Fibroblast of the aortic adventitia (primary cell): Measurements from ENCODE around the gene KCNMB1. TPM values are rescaled to one million over a fixed set of nuclear protein-coding genes. Genes with fewer than 3 reads are reported as not detected.

Source experiments
- DNase-seq: peaks from one replicate; pipeline ENCODE4 v3.0.0-alpha.2; 2010; ENCODE audit warnings: low read depth
- H3K4me3 ChIP-seq: 2 replicates; pipeline ENCODE4 v1.5.1; 2011; ENCODE audit warnings: low read depth, mild to moderate bottlenecking, control low read depth, low read length, moderate library complexity
- CTCF ChIP-seq: IDR thresholded peaks from 2 replicates; pipeline ENCODE4 v1.5.1; 2011; ENCODE audit warnings: mild to moderate bottlenecking, low read length, control low read depth, inconsistent platforms; ENCODE audit not compliant: insufficient read depth
- total RNA-seq: library from RNA; depleted of rRNA; stranded (reverse); fragments of >200 nt; gene quantifications from 2 replicates; pipeline ENCODE4 v1.2.3, GENCODE V29; 2012; ENCODE audit warnings: low replicate concordance

Gene KCNMB1
- total RNA-seq, 1 donor = not detected

- H3K4me3 ChIP-seq = no peak overlapping the region
- DNase-seq = no peak
- no peak for TF ChIP-seq CTCF
Observed at GRCh38 chr5:170418736-170419135, 29.6 kb upstream of the KCNMB1 start.

DNA sequence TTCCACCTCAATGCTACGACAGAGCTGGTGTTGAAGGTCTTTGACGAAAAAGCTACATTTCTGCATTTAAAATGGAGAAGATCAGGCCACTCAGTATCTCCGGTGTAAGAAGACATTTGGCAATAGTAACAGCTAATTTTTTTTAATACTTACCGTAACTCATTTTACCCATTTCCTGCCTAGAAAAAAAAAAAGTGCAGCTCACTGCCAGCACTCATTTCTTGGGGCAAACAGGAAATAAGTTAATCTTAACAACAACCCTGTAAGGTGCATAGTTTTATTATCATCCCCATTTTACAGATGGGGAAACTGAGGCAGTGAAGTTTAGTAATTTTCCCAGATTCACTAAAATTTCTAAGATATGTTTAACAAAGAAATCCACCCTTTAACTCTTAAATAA, 27.4 kb upstream of the KCNMB1 start:
- DNase-seq = no peak
- no peak for TF ChIP-seq CTCF
- no peak overlapping the region for H3K4me3 ChIP-seq

GRCh38 chr5:170414786-170415185, 25.6 kb upstream of the KCNMB1 start:
- H3K4me3 ChIP-seq = no peak overlapping the region
- TF ChIP-seq CTCF = no peak
- no peak for DNase-seq

DNA sequence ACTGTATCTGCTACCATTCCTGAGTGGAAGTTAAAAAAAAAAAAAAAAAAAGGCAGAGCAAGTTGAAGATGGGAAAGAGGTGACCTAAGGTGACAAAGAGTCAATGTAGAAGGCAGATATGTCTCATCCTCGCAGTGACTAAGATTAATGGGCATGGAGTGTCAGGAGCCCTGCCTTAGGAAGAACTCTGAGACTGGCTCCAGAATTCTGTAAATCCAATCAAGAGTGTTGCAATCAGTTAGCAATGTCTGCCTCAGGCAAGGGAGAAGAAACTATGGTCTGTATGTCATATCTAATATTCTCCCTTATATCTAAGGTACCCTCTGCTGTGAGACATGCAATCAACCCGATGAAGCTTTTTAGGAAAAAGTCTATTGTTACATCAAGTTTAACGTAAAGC, 24.7 kb upstream of the KCNMB1 start:
- H3K4me3 ChIP-seq = no peak overlapping the region
- TF ChIP-seq CTCF = no peak
- no peak for DNase-seq

DNA sequence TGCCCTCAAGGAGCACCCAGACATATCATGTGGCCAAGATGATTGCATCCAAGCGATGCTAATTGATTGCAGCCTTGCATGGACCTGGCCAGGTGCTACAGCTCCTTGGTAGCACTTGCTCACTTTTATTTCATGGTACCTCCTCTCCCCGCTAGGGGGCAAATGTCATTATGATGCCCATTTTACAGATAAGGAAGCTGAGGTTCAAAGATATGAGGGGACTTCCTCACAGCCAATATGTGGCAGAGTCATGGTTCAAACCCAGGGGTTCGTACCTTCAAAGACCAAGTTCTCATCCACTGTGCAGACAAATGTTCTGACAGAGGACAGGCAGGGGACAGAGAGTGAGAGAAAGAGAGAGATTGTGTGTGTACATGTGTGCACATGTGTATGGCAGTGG, 21.9 kb upstream of the KCNMB1 start:
- no peak for TF ChIP-seq CTCF
- no peak overlapping the region for H3K4me3 ChIP-seq
- DNase-seq = no peak

DNA sequence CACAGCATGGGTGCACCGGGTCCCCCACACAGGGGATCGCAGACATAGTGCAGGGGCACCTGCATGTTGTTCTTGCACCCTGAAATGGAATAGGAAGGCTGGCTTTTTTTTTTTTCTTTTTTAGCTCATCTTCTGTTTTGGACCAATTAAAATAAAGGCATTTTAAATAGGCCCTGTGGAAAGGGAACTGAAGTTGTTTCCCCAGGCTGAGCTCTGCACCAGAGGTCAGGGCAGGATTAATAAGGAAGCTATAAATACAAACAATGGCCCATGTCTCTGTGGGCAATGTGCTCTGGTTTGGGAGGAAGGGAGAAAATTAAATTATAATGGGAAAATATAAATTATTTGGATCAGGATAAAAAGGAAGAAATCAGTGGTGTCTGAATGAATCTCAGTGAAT, 21.2 kb upstream of the KCNMB1 start:
- no peak overlapping the region for H3K4me3 ChIP-seq
- no peak for DNase-seq
- no peak for TF ChIP-seq CTCF

- H3K4me3 ChIP-seq = no peak overlapping the region
- TF ChIP-seq CTCF = no peak
- no peak for DNase-seq
Observed at GRCh38 chr5:170408877-170409660, 19.9 kb upstream of the KCNMB1 start.
